ENCODE measurements around the gene NLGN1. TPM values are rescaled to one million over a fixed set of nuclear protein-coding genes. Genes with fewer than 3 reads are reported as not detected.

The NLGN1 gene
- total RNA-seq, 1 experiment from 2014 or later: 0.85 TPM

DNA sequence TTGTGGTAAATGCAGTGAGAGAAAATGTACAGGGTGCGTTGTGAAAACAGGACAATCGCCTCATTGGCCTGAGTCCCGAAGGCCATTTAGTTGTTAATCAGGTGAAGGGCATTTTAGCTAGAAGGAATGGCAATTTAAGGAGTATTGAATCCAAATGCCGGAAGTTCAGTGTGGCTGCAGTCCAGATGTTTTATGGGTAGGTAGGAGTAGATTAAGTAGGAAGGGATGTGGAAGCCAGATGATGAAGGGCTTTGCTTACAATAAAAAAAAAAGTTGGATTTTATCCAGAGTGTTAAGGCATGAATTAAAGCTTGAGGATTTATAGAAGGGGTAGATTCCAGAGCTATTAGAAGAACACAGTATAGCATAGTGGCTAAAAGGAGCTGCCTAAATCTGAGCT lies 572.7 kb downstream of the NLGN1 start:
- H3K9me3 ChIP-seq (ENCODE audit: control insufficient read depth, insufficient read depth, low read depth, low read length): no peaks in the 10 kb centered on the region
- H3K36me3 ChIP-seq (ENCODE audit: control insufficient read depth, insufficient read depth, low read length): no peaks in the 10 kb centered on the region
- H3K27me3 ChIP-seq (ENCODE audit: control insufficient read depth, insufficient read depth, low read length): no peaks in the 10 kb centered on the region
- H3K27ac ChIP-seq (ENCODE audit: low read length): no peak overlapping the region
- H3K4me1 ChIP-seq (ENCODE audit: control insufficient read depth, insufficient read depth, low read length): no peaks in the 10 kb centered on the region
- intact Hi-C loops (cut with micrococcal nuclease; ENCODE audit: unreplicated experiment): no loop called here
- in situ Hi-C loops (cut with HindIII; ENCODE audit: low pct_unique_long_range_greater_than_20kb, low sequenced_read_pairs): no loop called here
- H3K4me3 ChIP-seq (ENCODE audit: low read depth in 2 of 2, low read length in 2 of 2): no peak overlapping the region
- ChIA-PET CTCF (no interaction called here), POLR2A (no interaction called here)
- BruUV-seq (replicated peaks): no TSS peak
- ATAC-seq: no peak
- DNase-seq (ENCODE audit: low read depth, low spot score): no peak
- TF ChIP-seq, protein P1, sequence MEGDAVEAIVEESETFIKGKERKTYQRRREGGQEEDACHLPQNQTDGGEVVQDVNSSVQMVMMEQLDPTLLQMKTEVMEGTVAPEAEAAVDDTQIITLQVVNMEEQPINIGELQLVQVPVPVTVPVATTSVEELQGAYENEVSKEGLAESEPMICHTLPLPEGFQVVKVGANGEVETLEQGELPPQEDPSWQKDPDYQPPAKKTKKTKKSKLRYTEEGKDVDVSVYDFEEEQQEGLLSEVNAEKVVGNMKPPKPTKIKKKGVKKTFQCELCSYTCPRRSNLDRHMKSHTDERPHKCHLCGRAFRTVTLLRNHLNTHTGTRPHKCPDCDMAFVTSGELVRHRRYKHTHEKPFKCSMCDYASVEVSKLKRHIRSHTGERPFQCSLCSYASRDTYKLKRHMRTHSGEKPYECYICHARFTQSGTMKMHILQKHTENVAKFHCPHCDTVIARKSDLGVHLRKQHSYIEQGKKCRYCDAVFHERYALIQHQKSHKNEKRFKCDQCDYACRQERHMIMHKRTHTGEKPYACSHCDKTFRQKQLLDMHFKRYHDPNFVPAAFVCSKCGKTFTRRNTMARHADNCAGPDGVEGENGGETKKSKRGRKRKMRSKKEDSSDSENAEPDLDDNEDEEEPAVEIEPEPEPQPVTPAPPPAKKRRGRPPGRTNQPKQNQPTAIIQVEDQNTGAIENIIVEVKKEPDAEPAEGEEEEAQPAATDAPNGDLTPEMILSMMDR (IDR thresholded peaks at IDR 0.05): no peak
- TF ChIP-seq SIN3A (IDR thresholded peaks at IDR 0.05; ENCODE audit: borderline replicate concordance, insufficient read depth, low read depth, low read length) (no peak), TCF7L2 (IDR thresholded peaks at IDR 0.05; ENCODE audit: low read depth, low read length) (no peak), POLR2AphosphoS5 (IDR thresholded peaks at IDR 0.05; ENCODE audit: low read depth, low read length) (no peak)
- TF ChIP-seq, protein P2, sequence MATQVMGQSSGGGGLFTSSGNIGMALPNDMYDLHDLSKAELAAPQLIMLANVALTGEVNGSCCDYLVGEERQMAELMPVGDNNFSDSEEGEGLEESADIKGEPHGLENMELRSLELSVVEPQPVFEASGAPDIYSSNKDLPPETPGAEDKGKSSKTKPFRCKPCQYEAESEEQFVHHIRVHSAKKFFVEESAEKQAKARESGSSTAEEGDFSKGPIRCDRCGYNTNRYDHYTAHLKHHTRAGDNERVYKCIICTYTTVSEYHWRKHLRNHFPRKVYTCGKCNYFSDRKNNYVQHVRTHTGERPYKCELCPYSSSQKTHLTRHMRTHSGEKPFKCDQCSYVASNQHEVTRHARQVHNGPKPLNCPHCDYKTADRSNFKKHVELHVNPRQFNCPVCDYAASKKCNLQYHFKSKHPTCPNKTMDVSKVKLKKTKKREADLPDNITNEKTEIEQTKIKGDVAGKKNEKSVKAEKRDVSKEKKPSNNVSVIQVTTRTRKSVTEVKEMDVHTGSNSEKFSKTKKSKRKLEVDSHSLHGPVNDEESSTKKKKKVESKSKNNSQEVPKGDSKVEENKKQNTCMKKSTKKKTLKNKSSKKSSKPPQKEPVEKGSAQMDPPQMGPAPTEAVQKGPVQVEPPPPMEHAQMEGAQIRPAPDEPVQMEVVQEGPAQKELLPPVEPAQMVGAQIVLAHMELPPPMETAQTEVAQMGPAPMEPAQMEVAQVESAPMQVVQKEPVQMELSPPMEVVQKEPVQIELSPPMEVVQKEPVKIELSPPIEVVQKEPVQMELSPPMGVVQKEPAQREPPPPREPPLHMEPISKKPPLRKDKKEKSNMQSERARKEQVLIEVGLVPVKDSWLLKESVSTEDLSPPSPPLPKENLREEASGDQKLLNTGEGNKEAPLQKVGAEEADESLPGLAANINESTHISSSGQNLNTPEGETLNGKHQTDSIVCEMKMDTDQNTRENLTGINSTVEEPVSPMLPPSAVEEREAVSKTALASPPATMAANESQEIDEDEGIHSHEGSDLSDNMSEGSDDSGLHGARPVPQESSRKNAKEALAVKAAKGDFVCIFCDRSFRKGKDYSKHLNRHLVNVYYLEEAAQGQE (IDR thresholded peaks at IDR 0.05; ENCODE audit: insufficient read depth in 1 of 2, low read depth in 2 of 2, low read length in 1 of 2): no peak

DNA sequence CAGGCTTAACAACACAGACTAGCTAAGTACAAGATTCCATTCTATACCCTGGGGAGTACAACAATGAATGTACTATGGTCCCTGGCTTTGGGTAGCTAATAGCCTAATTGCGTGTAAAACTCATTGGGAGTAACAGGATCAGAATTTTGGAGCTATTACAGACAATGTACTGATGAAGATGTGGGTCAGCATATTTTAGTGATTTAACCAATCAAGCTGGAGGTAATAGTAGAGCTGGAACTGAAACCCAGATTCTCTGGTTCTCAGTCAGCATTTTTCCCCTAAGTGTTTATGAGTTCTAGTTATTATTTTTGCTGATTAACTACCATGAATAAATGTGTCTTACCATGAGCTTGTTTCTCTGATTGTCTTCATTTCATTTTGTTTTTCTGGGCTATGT lies 578.7 kb downstream of the NLGN1 start:
- intact Hi-C loops (cut with micrococcal nuclease; ENCODE audit: unreplicated experiment) (no loop called here), in situ Hi-C loops (cut with HindIII; ENCODE audit: low pct_unique_long_range_greater_than_20kb, low sequenced_read_pairs) (no loop called here)
- ATAC-seq (no peak), DNase-seq (ENCODE audit: low read depth, low spot score) (no peak)
- no peaks in the 10 kb centered on the region for H3K36me3 ChIP-seq (ENCODE audit: control insufficient read depth, insufficient read depth, low read length)
- H3K4me3 ChIP-seq (ENCODE audit: low read depth in 2 of 2, low read length in 2 of 2): no peak overlapping the region
- no peaks in the 10 kb centered on the region for H3K4me1 ChIP-seq (ENCODE audit: control insufficient read depth, insufficient read depth, low read length)
- POLR2A ChIA-PET: no interaction called here
- BruUV-seq (replicated peaks): no TSS peak
- no peak overlapping the region for H3K27ac ChIP-seq (ENCODE audit: low read length)
- no peaks in the 10 kb centered on the region for H3K27me3 ChIP-seq (ENCODE audit: control insufficient read depth, insufficient read depth, low read length)
- CTCF ChIA-PET: no interaction called here
- TF ChIP-seq, protein P1 (IDR thresholded peaks at IDR 0.05): no peak
- TF ChIP-seq TCF7L2 (IDR thresholded peaks at IDR 0.05; ENCODE audit: low read depth, low read length): no peak
- TF ChIP-seq POLR2AphosphoS5 (IDR thresholded peaks at IDR 0.05; ENCODE audit: low read depth, low read length): no peak
- TF ChIP-seq, protein P2 (IDR thresholded peaks at IDR 0.05; ENCODE audit: insufficient read depth in 1 of 2, low read depth in 2 of 2, low read length in 1 of 2): no peak
- no peak for TF ChIP-seq SIN3A (IDR thresholded peaks at IDR 0.05; ENCODE audit: borderline replicate concordance, insufficient read depth, low read depth, low read length)
- no peaks in the 10 kb centered on the region; the same call in 1 of the 2 replicates for H3K9me3 ChIP-seq (ENCODE audit: control insufficient read depth, insufficient read depth, low read depth, low read length)

All from Panc1 (cell line).